Retinal pigment epithelial cell (primary cell): ENCODE results near the gene HUS1.
"Not testable (repeated sequence)": the region's sequence is repeated elsewhere in the genome, so short reads cannot be mapped to it uniquely, and the experiment has no call there.

ENCODE experiments used
- DNase-seq: peaks from one replicate; pipeline ENCODE4 v3.0.0-alpha.2; 2010; ENCODE audit warnings: low read depth
- H3K4me3 ChIP-seq: 2 replicates; pipeline ENCODE4 v1.5.1; 2011; ENCODE audit warnings: mild to moderate bottlenecking, low read length, control low read depth, moderate library complexity
- TF ChIP-seq, protein P1 (sequence below): conservative IDR thresholded peaks from 2 replicates; pipeline ENCODE4 v1.5.1; 2011; ENCODE audit warnings: low read depth, low read length, control low read depth, inconsistent platforms

The HUS1 gene

DNA sequence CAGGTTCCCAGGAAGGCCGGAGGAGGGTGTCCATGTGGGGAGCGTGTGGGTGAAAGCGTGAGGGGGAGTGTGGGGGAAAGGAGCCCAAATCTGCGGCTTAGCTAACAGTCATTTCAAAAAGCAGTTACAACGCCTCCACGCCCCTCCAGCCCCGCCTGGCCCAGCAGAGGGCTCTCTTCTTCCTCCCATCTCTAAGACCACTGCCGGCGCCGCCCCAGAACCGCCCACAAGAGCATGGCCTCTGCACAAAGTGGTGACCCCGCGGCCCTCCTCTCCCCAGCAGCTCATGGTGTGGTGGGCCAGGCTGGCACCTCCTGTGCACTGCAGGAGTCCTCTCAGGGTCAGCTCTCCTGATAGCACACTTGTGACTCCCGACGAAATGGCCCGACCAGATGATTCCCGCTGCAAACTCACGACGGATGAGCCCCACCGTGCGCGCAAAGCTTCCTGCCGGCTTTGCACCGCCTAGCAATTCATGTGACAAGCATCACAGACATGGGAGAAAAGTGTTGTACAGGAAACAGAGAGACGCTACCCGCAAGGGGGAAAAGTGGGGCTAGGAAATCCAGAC is 12.4 kb upstream of the HUS1 start:
- DNase-seq, result peak; percentile 30
- peak overlapping the region; percentile 62 for H3K4me3 ChIP-seq
- TF ChIP-seq, protein P1, sequence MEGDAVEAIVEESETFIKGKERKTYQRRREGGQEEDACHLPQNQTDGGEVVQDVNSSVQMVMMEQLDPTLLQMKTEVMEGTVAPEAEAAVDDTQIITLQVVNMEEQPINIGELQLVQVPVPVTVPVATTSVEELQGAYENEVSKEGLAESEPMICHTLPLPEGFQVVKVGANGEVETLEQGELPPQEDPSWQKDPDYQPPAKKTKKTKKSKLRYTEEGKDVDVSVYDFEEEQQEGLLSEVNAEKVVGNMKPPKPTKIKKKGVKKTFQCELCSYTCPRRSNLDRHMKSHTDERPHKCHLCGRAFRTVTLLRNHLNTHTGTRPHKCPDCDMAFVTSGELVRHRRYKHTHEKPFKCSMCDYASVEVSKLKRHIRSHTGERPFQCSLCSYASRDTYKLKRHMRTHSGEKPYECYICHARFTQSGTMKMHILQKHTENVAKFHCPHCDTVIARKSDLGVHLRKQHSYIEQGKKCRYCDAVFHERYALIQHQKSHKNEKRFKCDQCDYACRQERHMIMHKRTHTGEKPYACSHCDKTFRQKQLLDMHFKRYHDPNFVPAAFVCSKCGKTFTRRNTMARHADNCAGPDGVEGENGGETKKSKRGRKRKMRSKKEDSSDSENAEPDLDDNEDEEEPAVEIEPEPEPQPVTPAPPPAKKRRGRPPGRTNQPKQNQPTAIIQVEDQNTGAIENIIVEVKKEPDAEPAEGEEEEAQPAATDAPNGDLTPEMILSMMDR, result peak; percentile 80

GRCh38 chr7:47991270-47991669 is 11.9 kb upstream of the HUS1 start:
- TF ChIP-seq, protein P1, result no peak
- H3K4me3 ChIP-seq, result no peak overlapping the region
- DNase-seq, result no peak

DNA sequence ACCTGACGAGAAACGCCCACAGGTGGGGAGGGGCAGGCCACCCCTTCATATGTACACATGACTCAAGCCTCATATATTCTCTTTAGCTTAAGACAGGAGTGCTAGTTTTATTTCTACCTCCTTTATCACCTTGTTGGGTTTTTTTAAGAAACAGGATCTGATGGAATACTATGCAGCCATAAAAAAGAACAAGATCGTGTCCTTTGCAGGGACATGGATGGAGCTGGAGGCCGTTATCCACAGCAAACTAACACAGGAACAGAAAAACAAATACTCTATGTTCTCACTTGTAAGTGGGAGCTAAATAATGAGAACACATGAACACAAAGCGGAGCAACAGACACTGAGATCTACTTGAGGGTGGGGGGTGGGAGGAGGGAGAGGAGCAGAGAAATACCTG is 11.2 kb upstream of the HUS1 start:
- DNase-seq, result no peak
- H3K4me3 ChIP-seq, result no peak overlapping the region
- TF ChIP-seq, protein P1, result no peak

DNA sequence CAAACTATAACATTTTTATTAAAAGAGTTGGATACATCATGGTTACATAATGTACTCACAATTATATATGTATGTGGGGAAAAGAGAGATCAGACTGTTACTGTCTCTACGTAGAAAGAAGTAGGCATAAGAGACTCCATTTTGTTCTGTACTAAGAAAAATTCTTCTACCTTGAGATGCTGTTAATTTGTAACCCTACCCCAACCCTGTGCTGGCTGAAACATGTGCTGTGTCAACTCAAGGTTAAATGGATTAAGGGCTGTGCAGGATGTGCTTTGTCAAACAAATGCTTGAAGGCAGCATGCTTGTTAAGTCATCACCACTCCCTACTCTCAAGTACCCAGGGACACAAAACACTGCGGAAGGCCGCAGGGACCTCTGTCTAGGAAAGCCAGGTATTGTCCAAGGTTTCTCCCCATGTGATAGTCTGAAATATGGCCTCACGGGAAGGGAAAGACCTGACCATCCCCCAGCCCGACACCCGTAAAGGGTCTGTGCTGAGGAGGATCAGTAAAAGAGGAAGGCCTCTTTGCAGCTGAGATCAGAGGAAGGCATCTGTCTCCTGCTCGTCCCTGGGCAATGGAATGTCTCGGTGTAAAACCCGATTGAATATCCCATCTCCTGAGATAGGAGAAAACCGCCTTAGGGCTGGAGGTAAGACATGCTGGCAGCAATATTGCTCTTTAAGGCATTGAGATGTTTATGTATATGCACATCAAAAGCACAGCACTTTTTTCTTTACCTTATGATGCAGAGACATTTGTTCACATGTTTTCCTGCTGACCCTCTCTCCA is 10.4 kb upstream of the HUS1 start:
- DNase-seq, result peak; percentile 12

GRCh38 chr7:47988496-47989386 is 9.3 kb upstream of the HUS1 start:
- TF ChIP-seq, protein P1, result peak; percentile 55
- no peak for DNase-seq
- no peak overlapping the region for H3K4me3 ChIP-seq

More for the DNA sequence above, 10.4 kb upstream of the HUS1 start:
- not testable (repeated sequence) for H3K4me3 ChIP-seq

DNA sequence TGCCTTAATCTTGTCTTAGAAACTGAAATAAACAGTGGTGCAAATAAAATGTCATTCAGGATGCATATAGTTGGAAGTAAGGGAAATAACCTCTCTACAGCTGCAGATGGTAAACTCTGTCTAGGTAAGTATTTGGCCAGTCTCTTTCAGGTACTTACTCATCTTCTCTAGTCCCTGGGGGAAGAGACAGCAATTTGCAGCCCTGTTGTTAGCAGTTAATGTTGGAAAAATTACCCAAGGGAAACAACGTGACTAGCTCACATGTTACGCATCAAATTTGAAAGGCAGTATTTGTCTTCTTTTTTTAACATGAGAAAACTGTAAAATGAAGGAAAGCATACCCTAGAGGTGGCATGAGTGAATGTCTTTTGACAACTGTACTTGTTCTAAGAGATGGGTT is 3.2 kb upstream of the HUS1 start:
- H3K4me3 ChIP-seq, result no peak overlapping the region
- DNase-seq, result no peak
- TF ChIP-seq, protein P1, result no peak

- not testable (repeated sequence) for DNase-seq, H3K4me3 ChIP-seq
Measured at GRCh38 chr7:47980648-47981047, 1.2 kb upstream of the HUS1 start.
